Mononuclear cell (primary cell): ENCODE measurements around the gene ETV6. TPM values are rescaled to one million over a fixed set of nuclear protein-coding genes. Genes with fewer than 3 reads are reported as not detected.

ENCODE experiments used
- H3K27me3 ChIP-seq: 2 replicates; pipeline ENCODE4 v1.6.0; 2011; ENCODE audit warnings: low read length, control low read depth; ENCODE audit not compliant: insufficient read depth
- H3K4me1 ChIP-seq: 2 replicates; pipeline ENCODE4 v1.5.1; 2011; ENCODE audit warnings: mild to moderate bottlenecking, low read length, control low read depth; ENCODE audit not compliant: insufficient read depth
- H3K4me3 ChIP-seq: 2 replicates; pipeline ENCODE4 v1.5.1; 2011; ENCODE audit warnings: mild to moderate bottlenecking, low read length, moderate library complexity
- H3K9me3 ChIP-seq: 2 replicates; pipeline ENCODE4 v1.5.1; 2011; ENCODE audit warnings: low read depth, mild to moderate bottlenecking, control low read depth, low read length
- total RNA-seq: library from RNA; depleted of rRNA; stranded (reverse); fragments of >200 nt; gene quantifications from one replicate; pipeline ENCODE4 v1.2.3, GENCODE V29; 2012

ETV6 gene
- total RNA-seq, 1 donor = 19.7 TPM

GRCh38 chr12:11734580-11735180 lies 85.2 kb downstream of the ETV6 start:
- Histone ChIP-seq H3K4me3 (no peak overlapping the region), H3K4me1 (peaks cover 56% of the 10 kb centered on the region), H3K9me3 (no peaks in the 10 kb centered on the region), H3K27me3 (no peaks in the 10 kb centered on the region)

- H3K4me3 ChIP-seq = no peak overlapping the region
- peaks cover 33% of the 10 kb centered on the region for H3K4me1 ChIP-seq
- no peaks in the 10 kb centered on the region for H3K27me3 ChIP-seq
- H3K9me3 ChIP-seq = no peaks in the 10 kb centered on the region
These were observed 89.0 kb downstream of the ETV6 start for GRCh38 chr12:11738450-11738849.

GRCh38 chr12:11739980-11740577 lies 90.6 kb downstream of the ETV6 start:
- H3K4me1 ChIP-seq = peaks cover 38% of the 10 kb centered on the region
- H3K9me3 ChIP-seq = no peaks in the 10 kb centered on the region

DNA sequence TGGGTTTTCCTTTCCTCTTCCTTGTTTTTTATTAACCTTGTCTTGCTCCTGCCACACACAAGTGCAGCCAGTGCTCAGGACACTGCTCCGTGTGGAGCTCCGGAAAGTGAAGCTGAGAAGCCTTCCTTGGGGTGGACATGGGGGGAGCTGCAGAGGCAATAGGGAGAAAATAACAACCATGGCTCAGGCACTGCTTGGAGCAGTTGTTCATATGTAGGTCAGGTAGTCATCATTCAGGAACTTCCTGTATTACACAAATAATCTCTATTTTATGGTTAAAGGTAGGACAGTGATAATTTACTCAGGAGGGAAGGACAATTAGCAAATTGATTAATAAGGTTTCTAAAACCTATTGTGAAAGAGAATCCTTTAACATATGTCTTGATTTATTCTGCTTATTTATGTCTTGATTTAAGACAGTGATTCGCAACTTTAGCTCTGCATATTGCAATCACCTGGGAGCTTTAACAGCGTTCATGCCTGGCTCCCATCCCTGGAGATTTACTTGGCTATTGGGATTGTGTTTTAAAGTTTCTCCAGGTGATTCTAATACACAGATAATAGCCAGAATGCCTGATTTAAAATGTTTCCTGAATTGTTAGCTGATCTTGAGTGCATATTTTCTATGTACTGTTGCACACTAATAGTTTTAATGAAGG lies 92.1 kb downstream of the ETV6 start:
- Histone ChIP-seq H3K4me1 (peaks cover 53% of the 10 kb centered on the region), H3K4me3 (no peak overlapping the region), H3K27me3 (no peaks in the 10 kb centered on the region), H3K9me3 (no peaks in the 10 kb centered on the region)

More at GRCh38 chr12:11739980-11740577, 90.6 kb downstream of the ETV6 start:
- no peaks in the 10 kb centered on the region for H3K27me3 ChIP-seq
- no peak overlapping the region for H3K4me3 ChIP-seq

- peaks cover 65% of the 10 kb centered on the region for H3K4me1 ChIP-seq
- no peaks in the 10 kb centered on the region for H3K27me3 ChIP-seq
- H3K4me3 ChIP-seq = no peak overlapping the region
- no peaks in the 10 kb centered on the region for H3K9me3 ChIP-seq
These were observed 94.2 kb downstream of the ETV6 start for GRCh38 chr12:11743423-11744409.

GRCh38 chr12:11744410-11744801 lies 94.9 kb downstream of the ETV6 start:
- peaks cover 72% of the 10 kb centered on the region for H3K4me1 ChIP-seq
- H3K4me3 ChIP-seq = no peak overlapping the region
- no peaks in the 10 kb centered on the region for H3K9me3 ChIP-seq
- H3K27me3 ChIP-seq = no peaks in the 10 kb centered on the region

DNA sequence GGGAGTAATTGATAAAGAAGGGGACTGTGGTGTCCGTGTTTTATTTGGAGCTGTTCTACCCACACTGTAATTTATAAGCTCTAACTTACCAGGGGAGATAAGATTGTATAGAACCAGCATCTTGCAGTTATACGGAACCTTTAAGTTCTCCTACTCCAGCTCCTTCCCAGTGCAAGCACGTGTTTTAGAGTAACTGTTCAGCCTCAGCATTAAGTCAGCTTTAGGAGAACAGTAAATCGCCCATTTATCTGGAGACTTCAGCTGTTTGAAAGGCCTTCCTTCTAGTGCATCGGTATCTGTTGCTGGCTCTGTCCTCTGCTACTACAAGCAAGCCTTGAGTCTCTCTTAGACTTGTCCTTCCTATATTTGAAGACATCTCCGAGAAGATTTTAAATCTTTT lies 95.6 kb downstream of the ETV6 start:
- Histone ChIP-seq H3K4me3 (no peak overlapping the region), H3K27me3 (no peaks in the 10 kb centered on the region), H3K4me1 (peaks cover 76% of the 10 kb centered on the region)

GRCh38 chr12:11746024-11746771 lies 96.7 kb downstream of the ETV6 start:
- H3K27me3 ChIP-seq = no peaks in the 10 kb centered on the region
- H3K4me1 ChIP-seq = peaks cover 80% of the 10 kb centered on the region
- H3K4me3 ChIP-seq = no peak overlapping the region
- H3K9me3 ChIP-seq = no peaks in the 10 kb centered on the region

More for the DNA sequence above, 95.6 kb downstream of the ETV6 start:
- no peaks in the 10 kb centered on the region for H3K9me3 ChIP-seq

DNA sequence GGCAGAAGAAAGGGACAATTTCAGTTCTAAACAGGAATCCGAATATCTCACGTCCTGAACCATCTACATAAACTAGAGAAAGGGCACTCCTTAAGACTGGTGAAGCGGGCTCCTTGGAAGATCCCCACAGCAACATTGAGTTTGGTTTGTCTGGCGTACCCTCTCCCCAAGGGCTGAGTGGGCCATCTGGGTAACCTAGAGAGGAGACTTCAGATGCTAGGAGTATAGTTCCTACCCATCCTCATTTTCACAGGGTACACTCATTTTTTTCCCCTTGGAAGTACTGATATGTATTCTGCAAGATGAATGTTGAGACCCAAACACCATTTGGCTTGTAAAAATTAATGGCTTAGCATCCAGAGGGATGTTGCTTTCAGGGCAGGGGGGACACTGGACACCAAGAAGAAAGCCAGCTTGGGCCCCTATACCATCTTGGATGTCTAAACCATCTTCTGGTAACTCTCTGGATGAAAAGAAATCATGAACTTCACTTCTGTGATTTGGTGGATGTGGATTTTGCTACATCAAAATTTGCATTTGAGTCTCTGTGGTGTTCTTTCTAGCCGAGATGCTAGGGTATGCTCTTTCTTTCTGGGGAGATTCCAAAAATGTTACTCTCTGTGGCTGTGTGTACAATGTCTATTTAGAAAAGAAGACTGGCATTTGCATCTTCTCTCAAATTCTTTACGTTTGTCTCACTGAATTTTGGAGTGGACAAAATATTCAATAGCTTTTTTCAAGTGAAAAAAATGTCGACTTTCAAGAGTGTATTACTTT lies 97.7 kb downstream of the ETV6 start:
- Histone ChIP-seq H3K27me3 (no peaks in the 10 kb centered on the region), H3K4me1 (peaks cover 86% of the 10 kb centered on the region), H3K9me3 (no peaks in the 10 kb centered on the region), H3K4me3 (no peak overlapping the region)

DNA sequence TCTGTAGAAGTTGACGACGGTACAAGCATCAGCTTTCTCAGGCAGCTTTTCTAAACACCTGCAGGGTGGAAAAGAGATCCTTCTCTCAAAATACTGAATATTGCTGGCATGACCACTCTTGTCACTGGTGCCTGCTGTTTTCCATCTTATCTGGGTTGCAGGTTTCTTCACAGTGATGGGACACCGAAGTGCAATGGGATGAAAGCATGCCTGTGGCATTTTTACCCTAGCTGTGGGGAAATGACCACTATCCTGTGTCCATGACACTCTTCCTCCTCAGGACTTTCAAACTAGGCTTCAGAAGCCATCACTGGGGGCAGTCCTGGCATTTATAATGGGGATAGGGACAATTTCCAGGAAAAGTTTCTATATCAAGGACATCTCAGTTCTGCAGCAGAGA lies 98.5 kb downstream of the ETV6 start:
- Histone ChIP-seq H3K4me3 (no peak overlapping the region), H3K27me3 (no peaks in the 10 kb centered on the region), H3K4me1 (peaks cover 95% of the 10 kb centered on the region), H3K9me3 (no peaks in the 10 kb centered on the region)

DNA sequence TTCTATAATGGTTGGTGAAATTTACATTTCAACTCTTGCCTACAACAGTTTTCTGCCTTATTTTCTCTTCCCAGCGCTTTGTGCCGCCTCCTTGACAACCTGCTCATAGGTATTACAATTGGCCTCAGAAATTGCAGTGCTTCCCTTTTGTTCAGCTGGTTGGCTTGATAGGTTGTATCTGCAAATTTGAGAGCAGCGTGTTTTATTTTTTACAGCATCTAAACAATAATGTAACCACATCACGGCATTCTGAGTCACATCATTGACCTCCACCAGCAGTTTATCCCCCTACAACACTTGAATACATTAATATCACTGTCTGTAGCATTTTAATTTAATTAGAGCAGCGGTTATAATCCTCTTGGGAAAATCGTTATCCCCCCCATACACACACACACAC lies 99.4 kb downstream of the ETV6 start:
- Histone ChIP-seq H3K4me1 (peaks cover 94% of the 10 kb centered on the region), H3K9me3 (no peaks in the 10 kb centered on the region), H3K4me3 (no peak overlapping the region), H3K27me3 (no peaks in the 10 kb centered on the region)

DNA sequence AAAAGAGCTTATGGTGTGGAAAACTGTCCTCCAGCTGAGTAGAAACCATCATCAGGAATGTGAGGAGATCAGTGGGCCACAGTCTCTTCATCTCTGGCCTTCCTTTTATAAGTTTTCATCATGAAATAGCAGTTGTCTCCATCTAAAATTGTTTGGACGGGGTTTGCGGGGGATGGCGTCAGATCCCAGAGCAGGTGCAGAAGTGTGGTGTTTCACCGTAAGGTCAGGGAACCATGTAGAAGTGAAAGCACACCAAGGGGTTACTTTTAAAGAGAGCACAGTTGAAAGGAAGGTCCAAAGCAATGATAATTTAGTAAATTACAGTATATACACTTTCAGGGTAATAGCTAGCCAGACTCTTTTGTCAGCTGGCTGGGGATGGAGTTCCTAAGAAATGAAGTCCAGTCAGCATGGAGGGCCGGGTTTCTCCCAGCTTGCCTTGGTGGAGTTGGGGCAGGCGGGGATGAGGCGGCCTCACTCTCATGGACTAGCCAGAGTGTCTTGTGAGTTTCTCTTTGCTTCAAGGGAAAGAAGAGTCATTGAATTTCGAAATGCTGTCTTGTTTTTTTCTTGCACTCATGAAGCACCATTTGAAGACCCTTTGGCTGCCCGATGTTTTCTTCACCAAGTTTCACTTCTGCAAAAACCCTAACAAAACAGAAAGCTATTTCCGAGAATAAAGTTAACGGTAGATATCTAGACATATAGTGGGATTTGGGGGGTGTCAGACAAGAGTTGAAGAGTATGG lies 100.6 kb downstream of the ETV6 start:
- H3K4me1 ChIP-seq = peaks cover 85% of the 10 kb centered on the region

GRCh38 chr12:11752403-11753149 lies 103.1 kb downstream of the ETV6 start:
- no peak overlapping the region for H3K4me3 ChIP-seq
- H3K4me1 ChIP-seq = peaks cover 67% of the 10 kb centered on the region
- H3K27me3 ChIP-seq = no peaks in the 10 kb centered on the region
- H3K9me3 ChIP-seq = no peaks in the 10 kb centered on the region

More for the DNA sequence above, 100.6 kb downstream of the ETV6 start:
- no peaks in the 10 kb centered on the region for H3K9me3 ChIP-seq
- no peaks in the 10 kb centered on the region for H3K27me3 ChIP-seq
- no peak overlapping the region for H3K4me3 ChIP-seq
